GM12801 (cell line): Measurements from ENCODE around the gene ST6GALNAC1.

Experiments used
- CTCF ChIP-seq: IDR thresholded peaks from one replicate; pipeline ENCODE4 v1.5.1; 2011; ENCODE audit warnings: control low read depth; ENCODE audit not compliant: insufficient read length; ENCODE audit errors: extremely low read depth

ST6GALNAC1 gene

GRCh38 chr17:76630151-76630550 is 13.4 kb downstream of the ST6GALNAC1 start:
- no peak for TF ChIP-seq CTCF

DNA sequence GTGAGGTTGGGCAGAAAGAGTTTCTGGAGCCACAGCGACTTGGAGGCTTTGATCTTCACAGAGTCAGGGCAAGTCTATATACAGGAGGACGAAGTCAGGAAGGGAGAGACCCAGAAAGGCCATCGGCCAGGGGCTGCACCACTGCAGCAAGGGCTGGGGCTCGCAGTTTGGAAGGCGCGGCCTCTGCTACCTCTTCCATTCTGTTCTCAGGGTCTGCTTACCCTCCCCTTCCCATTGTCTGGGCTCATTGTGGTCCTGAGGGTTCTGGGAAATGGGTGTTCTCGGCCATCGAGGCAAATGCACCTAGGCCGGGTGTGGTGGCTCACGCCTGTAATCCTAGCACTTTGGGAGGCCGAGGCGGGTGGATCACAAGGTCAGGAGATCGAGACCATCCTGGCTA is 16.0 kb downstream of the ST6GALNAC1 start:
- TF ChIP-seq CTCF = no peak

GRCh38 chr17:76626442-76626841 is 17.1 kb downstream of the ST6GALNAC1 start:
- no peak for TF ChIP-seq CTCF

DNA sequence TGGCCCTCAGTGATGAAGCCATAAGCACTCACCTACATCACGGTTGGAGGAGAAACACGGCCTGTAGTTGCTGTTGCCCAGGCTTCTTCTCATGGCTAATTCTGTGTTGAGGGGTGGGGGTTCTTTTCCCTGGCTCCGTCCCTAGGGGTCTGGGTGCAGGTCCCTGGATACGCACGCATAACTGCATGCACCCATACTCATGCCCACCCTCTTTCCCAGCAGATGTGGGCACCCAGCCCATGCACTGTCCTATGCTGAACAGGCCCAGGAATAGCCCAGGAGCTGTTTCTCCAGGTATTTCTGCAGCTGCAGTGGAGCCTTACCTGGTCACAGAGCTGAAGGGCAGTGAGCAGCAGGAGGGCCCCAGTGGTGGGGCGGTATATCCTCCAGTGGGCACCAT is 18.1 kb downstream of the ST6GALNAC1 start:
- TF ChIP-seq CTCF = no peak

DNA sequence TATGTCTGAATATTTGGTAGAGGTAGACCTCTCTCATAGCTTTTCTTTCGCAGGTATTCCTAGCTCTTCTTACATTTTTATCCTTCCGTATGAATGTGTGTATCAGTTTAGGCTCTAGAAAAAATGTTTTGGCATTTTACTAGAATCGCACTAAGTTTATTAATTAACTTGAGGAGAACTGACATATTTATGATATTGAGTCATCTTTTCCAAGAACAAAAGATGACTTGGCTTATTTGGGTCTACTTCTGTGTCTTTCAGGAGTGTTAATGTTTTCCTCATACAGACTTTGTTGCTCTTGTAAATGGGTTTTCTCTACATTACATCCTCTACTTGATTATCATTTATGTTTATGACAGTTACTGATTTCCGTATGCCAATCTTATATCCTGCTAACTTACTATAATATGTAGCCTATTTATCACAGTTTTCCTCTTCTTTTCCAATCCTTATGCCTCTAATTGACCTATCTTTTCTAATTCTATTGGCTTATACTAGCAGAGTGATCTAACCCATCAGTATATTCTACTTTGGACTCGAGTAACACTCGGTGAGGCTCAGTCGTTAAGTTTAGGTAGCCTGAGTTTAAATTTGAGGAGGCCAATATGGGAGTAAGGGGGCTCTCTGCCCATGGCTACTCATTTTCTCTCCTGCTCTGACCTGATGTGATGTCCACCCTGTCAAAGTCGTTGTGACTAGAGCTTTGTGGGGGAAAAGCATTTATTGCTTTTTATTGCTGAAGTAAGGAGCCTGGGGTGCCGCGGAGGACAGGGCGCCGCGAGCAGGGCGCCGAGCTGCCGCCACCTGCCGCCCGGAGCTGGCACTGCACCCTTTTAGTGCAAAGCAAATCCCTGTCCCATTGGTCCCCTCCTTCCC is 20.0 kb downstream of the ST6GALNAC1 start:
- no peak for TF ChIP-seq CTCF

- TF ChIP-seq CTCF = no peak
Observed at GRCh38 chr17:76617838-76618237, 25.7 kb downstream of the ST6GALNAC1 start.

DNA sequence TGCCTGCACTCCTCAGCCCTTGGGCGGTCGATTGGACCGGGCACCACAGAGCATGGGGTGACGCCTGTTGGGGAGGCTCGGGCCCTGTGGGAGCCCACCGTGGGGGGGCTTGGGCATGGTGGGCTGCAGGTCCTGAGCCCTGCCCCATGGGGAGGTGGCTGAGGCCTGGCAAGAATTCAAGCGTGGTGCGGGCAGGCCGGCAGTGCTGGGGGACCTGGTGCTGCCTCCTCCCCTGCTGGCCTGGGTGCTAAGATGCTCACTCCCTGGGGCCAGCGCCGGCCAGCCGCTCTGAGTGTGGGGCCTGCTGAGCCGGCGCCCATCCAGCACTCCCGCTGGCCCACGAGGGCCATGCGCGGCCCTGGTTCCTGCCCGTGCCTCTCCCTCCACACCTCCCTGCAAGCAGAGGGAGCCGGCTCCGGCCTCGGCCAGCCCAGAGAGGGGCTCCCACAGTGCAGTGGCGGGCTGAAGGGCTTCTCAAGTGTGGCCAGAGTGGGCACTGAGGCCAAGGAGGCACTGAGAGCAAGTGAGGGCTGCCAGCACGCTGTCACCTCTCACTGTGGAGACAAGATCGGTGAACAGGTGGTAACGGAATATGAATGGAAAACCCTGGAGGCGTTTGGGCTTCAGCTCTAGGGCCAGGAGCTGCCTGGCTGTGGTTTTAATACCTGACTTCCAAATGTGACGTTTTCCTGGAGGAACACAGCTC is 28.5 kb downstream of the ST6GALNAC1 start:
- TF ChIP-seq CTCF = no peak
